VCaP (cell line): ENCODE measurements around the gene BRD7.
"Not testable (repeated sequence)": the region's sequence is repeated elsewhere in the genome, so short reads cannot be mapped to it uniquely, and the experiment has no call there.

Source experiments
- H3K27ac ChIP-seq: fragments of 450-650 bp; 2 replicates; pipeline ENCODE4 v1.5.1; 2017
- CTCF ChIP-seq: fragments of 450-650 bp; conservative IDR thresholded peaks from 2 replicates; pipeline ENCODE4 v1.5.1; 2017; ENCODE audit warnings: mild to moderate bottlenecking, moderate library complexity

Gene BRD7

GRCh38 chr16:50351952-50352351 is 16.8 kb downstream of the BRD7 start:
- no peak for TF ChIP-seq CTCF
- H3K27ac ChIP-seq, result no peak overlapping the region

- H3K27ac ChIP-seq, result no peak overlapping the region
- no peak for TF ChIP-seq CTCF
Observed at GRCh38 chr16:50351116-50351515, 17.7 kb downstream of the BRD7 start.

GRCh38 chr16:50345210-50345609 is 23.6 kb downstream of the BRD7 start:
- not testable (repeated sequence) for H3K27ac ChIP-seq

GRCh38 chr16:50343566-50343965 is 25.2 kb downstream of the BRD7 start:
- not testable (repeated sequence) for H3K27ac ChIP-seq

GRCh38 chr16:50340578-50340977 is 28.2 kb downstream of the BRD7 start:
- TF ChIP-seq CTCF, result no peak
- no peak overlapping the region for H3K27ac ChIP-seq

GRCh38 chr16:50338371-50339231 is 30.2 kb downstream of the BRD7 start:
- H3K27ac ChIP-seq, result no peak overlapping the region
- TF ChIP-seq CTCF, result no peak

GRCh38 chr16:50336884-50337283 is 31.9 kb downstream of the BRD7 start:
- H3K27ac ChIP-seq, result no peak overlapping the region
- TF ChIP-seq CTCF, result no peak

GRCh38 chr16:50335196-50335958 is 33.4 kb downstream of the BRD7 start:
- no peak for TF ChIP-seq CTCF
- no peak overlapping the region for H3K27ac ChIP-seq
